Fibroblast of lung (primary cell): ENCODE results near the gene HBS1L. TPM values are rescaled to one million over a fixed set of nuclear protein-coding genes. Genes with fewer than 3 reads are reported as not detected.

Experiments
- DNase-seq, 2 donors: peaks; one replicate each; pipeline versions ENCODE4 v3.0.0 to v3.0.0-alpha.2; 2010; ENCODE audit warnings: low read depth in 2 of 2
- H2AFZ ChIP-seq: 2 replicates; pipeline ENCODE4 v1.5.1; 2012; ENCODE audit warnings: low read length, control low read depth, inconsistent platforms
- H3K27ac ChIP-seq: 2 replicates; pipeline ENCODE4 v1.5.1; 2011; ENCODE audit warnings: low read length, control low read depth; ENCODE audit not compliant: insufficient read depth
- H3K27me3 ChIP-seq: 2 replicates; pipeline ENCODE4 v1.5.1; 2011; ENCODE audit warnings: mild to moderate bottlenecking, low read length; ENCODE audit not compliant: control insufficient read depth, insufficient read depth
- H3K36me3 ChIP-seq: 2 replicates; pipeline ENCODE4 v1.5.1; 2011; ENCODE audit warnings: low read length; ENCODE audit not compliant: control insufficient read depth, insufficient read depth
- H3K4me1 ChIP-seq: 2 replicates; pipeline ENCODE4 v1.5.1; 2011; ENCODE audit warnings: low read length; ENCODE audit not compliant: control insufficient read depth, insufficient read depth; ENCODE audit errors: extremely low read depth
- H3K4me2 ChIP-seq: 2 replicates; pipeline ENCODE4 v1.5.1; 2011; ENCODE audit warnings: low read length, control low read depth; ENCODE audit not compliant: insufficient read depth; ENCODE audit errors: extremely low read depth
- H3K4me3 ChIP-seq, 4 experiments: fragments of 200-600 bp in 1 of 4; sonication (generic) in 1 of 4; replicated peaks in 1 of 4; 2 replicates each; pipeline ENCODE4 v1.5.1; 2011 to 2016; ENCODE audit warnings: low read length in 4 of 4, low read depth in 3 of 4, mild to moderate bottlenecking in 3 of 4, control low read depth in 2 of 4, inconsistent platforms in 1 of 4, mixed read lengths in 1 of 4; ENCODE audit not compliant: insufficient read depth in 1 of 4; ENCODE audit errors: control extremely low read depth in 1 of 4
- H3K79me2 ChIP-seq: 2 replicates; pipeline ENCODE4 v1.5.1; 2012; ENCODE audit warnings: mild to moderate bottlenecking, low read length, inconsistent platforms; ENCODE audit not compliant: control insufficient read depth, insufficient read depth
- H3K9ac ChIP-seq: 2 replicates; pipeline ENCODE4 v1.5.1; 2011; ENCODE audit warnings: mild to moderate bottlenecking, low read length, control low read depth; ENCODE audit not compliant: insufficient read depth
- H3K9me3 ChIP-seq: 2 replicates; pipeline ENCODE4 v1.5.1; 2012; ENCODE audit warnings: low read depth, low read length; ENCODE audit not compliant: control insufficient read depth, insufficient read depth
- H4K20me1 ChIP-seq: 2 replicates; pipeline ENCODE4 v1.5.1; 2011; ENCODE audit warnings: low read length; ENCODE audit not compliant: control insufficient read depth, insufficient read depth; ENCODE audit errors: extremely low read depth
- EZH2 ChIP-seq: IDR thresholded peaks from 2 replicates; pipeline ENCODE4 v1.5.1; 2012; ENCODE audit warnings: low read length, control low read depth, mild to moderate bottlenecking; ENCODE audit errors: missing control alignments
- polyA plus RNA-seq, 2 donors: library from polyadenylated mRNA; depleted of rRNA in 1 of 2; stranded (reverse) in 1 of 2; unstranded in 1 of 2; fragments of >200 nt; gene quantifications; 2 replicates each; pipeline ENCODE4 v1.2.1, GENCODE V29; 2011 to 2012; ENCODE audit warnings: missing spikeins in 1 of 2
- total RNA-seq: library from RNA; depleted of rRNA; stranded (reverse); fragments of >200 nt; gene quantifications from 2 replicates; pipeline ENCODE4 v1.2.1, GENCODE V29; 2014
- TF ChIP-seq, protein P1 (sequence below), 2 donors: IDR thresholded peaks in 1 of 2; conservative IDR thresholded peaks in 1 of 2; 1 replicate in 1 of 2; 2 replicates in 1 of 2; pipeline ENCODE4 v1.5.1; 2011 to 2012; ENCODE audit warnings: low read length in 2 of 2, control low read depth in 1 of 2, inconsistent platforms in 1 of 2, low read depth in 1 of 2, mild to moderate bottlenecking in 1 of 2

Gene HBS1L
- total and polyA plus RNA-seq, 2 donors (not counting 1 experiment from before 2014, with no cell fraction given) = 106 to 118 TPM

GRCh38 chr6:134945045-134945444 is 109.6 kb downstream of the HBS1L start:
- H3K36me3 ChIP-seq = no peaks in the 10 kb centered on the region
- no peak for DNase-seq
- TF ChIP-seq EZH2 = no peak
- TF ChIP-seq, protein P1, sequence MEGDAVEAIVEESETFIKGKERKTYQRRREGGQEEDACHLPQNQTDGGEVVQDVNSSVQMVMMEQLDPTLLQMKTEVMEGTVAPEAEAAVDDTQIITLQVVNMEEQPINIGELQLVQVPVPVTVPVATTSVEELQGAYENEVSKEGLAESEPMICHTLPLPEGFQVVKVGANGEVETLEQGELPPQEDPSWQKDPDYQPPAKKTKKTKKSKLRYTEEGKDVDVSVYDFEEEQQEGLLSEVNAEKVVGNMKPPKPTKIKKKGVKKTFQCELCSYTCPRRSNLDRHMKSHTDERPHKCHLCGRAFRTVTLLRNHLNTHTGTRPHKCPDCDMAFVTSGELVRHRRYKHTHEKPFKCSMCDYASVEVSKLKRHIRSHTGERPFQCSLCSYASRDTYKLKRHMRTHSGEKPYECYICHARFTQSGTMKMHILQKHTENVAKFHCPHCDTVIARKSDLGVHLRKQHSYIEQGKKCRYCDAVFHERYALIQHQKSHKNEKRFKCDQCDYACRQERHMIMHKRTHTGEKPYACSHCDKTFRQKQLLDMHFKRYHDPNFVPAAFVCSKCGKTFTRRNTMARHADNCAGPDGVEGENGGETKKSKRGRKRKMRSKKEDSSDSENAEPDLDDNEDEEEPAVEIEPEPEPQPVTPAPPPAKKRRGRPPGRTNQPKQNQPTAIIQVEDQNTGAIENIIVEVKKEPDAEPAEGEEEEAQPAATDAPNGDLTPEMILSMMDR (conservative IDR thresholded peaks at IDR 0.05 in 1 of 2, IDR thresholded peaks at IDR 0.05 in 1 of 2; ENCODE audit: low read depth in 1 of 2, low read length in 2 of 2) = no peak
- H3K27ac ChIP-seq = no peak overlapping the region
- no peaks in the 10 kb centered on the region for H3K4me1 ChIP-seq
- H3K9ac ChIP-seq = no peak overlapping the region
- no peak overlapping the region for H3K4me2 ChIP-seq
- H3K9me3 ChIP-seq = no peaks in the 10 kb centered on the region
- no peak overlapping the region for H2AFZ ChIP-seq
- H3K79me2 ChIP-seq = no peaks in the 10 kb centered on the region
- no peaks in the 10 kb centered on the region for H4K20me1 ChIP-seq
- no peak overlapping the region for H3K4me3 ChIP-seq
- no peaks in the 10 kb centered on the region for H3K27me3 ChIP-seq

- no peak overlapping the region for H3K27ac ChIP-seq
- no peak for DNase-seq
- no peak overlapping the region for H3K9ac ChIP-seq
- H3K4me1 ChIP-seq = no peaks in the 10 kb centered on the region
- TF ChIP-seq, protein P1 (conservative IDR thresholded peaks at IDR 0.05 in 1 of 2, IDR thresholded peaks at IDR 0.05 in 1 of 2; ENCODE audit: low read depth in 1 of 2, low read length in 2 of 2) = no peak
- no peak for TF ChIP-seq EZH2
- H3K4me2 ChIP-seq = no peak overlapping the region
- H3K36me3 ChIP-seq = no peaks in the 10 kb centered on the region
- no peaks in the 10 kb centered on the region for H3K79me2 ChIP-seq
- H4K20me1 ChIP-seq = no peaks in the 10 kb centered on the region
- H3K9me3 ChIP-seq = no peaks in the 10 kb centered on the region
- no peaks in the 10 kb centered on the region for H3K27me3 ChIP-seq
- no peak overlapping the region for H2AFZ ChIP-seq
- no peak overlapping the region for H3K4me3 ChIP-seq
These were observed 111.0 kb downstream of the HBS1L start for GRCh38 chr6:134943522-134944111.

- Histone ChIP-seq H2AFZ (no peak overlapping the region), H3K9ac (no peak overlapping the region), H3K9me3 (no peaks in the 10 kb centered on the region), H3K4me1 (peaks cover 9% of the 10 kb centered on the region), H4K20me1 (no peaks in the 10 kb centered on the region), H3K27ac (no peak overlapping the region), H3K36me3 (no peaks in the 10 kb centered on the region), H3K27me3 (no peaks in the 10 kb centered on the region), H3K4me2 (no peak overlapping the region), H3K4me3 (no peak overlapping the region), H3K79me2 (no peaks in the 10 kb centered on the region)
- DNase-seq = peak in 1 of 2 donors; percentile 11
- TF ChIP-seq EZH2 = no peak
- TF ChIP-seq, protein P1 (conservative IDR thresholded peaks at IDR 0.05 in 1 of 2, IDR thresholded peaks at IDR 0.05 in 1 of 2; ENCODE audit: low read depth in 1 of 2, low read length in 2 of 2) = no peak
These were observed 115.7 kb downstream of the HBS1L start for GRCh38 chr6:134938896-134939295.
